ENCODE results near the gene OR6N1.

OR6N1 gene, protein sequence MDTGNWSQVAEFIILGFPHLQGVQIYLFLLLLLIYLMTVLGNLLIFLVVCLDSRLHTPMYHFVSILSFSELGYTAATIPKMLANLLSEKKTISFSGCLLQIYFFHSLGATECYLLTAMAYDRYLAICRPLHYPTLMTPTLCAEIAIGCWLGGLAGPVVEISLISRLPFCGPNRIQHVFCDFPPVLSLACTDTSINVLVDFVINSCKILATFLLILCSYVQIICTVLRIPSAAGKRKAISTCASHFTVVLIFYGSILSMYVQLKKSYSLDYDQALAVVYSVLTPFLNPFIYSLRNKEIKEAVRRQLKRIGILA

DNA sequence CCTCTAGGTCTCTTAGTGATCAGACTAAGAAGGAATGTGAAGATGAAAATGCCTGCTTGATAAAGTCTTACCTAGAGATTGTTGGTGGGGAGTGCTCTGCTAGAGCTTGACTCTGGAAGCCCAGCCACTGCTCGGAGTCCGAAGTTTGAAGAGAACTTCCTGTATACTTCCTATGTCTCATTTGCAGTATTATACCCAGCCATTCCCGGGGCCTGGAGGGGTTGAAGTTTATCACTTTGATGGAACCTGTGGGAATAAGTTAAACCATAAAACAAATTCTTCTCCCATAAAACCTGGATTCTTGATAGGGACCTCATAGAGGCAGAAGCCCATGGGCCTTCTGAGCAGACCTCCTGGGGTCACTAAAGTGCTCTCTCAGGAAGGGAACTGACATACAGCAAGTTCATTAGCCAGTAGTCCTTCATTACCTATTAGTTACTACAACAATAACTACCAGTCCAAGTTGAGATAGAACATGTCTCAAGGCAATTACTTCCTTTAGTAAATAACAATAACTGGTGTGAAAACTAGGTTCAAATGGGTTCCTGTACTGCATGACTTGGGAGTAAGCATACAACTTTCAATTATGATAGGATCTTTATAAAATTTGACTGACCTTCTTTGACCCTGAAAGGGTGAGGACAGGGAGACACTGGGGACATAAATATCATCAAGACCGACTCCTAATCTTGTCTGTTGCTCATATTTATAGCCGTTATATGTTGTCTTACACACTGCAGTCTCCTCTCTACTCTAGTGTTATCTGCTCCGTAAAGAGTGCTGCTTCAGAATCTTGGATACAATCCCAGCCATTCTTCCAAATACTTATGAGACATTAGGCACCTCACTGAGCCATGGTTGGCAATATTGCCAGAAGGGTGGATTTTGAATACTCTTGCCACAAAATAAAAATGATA lies at the start of gene OR6N1:
OR6N1 (minus strand) TSS at position 246 of the 917 bp plus-strand sequence. CDS start 5,513 bp downstream, outside the sequence.
- no peak for DNase-seq
- intact Hi-C loops (cut with DNase I), result no loop called here

DNA sequence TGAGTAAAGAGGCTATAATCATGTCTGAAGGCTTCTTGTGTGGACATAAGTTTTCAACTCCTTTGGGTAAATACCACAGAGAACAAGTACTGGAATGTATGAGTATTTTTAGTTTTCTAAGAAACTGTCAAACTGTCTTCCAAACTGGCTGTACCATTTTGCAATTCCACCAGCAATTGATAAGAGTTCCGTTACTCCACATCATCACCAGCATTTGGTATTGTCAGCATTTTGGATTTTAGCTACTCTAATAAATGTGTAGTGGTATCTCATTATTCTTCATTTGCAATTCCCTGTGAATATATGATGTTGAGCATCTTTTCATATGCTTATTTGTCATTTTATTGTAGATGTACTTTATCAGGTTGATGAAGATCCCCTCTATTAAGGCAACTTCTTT lies 49.7 kb upstream of the OR6N1 start:
- DNase-seq, result no peak
- intact Hi-C loops (cut with DNase I), result no loop called here

DNA sequence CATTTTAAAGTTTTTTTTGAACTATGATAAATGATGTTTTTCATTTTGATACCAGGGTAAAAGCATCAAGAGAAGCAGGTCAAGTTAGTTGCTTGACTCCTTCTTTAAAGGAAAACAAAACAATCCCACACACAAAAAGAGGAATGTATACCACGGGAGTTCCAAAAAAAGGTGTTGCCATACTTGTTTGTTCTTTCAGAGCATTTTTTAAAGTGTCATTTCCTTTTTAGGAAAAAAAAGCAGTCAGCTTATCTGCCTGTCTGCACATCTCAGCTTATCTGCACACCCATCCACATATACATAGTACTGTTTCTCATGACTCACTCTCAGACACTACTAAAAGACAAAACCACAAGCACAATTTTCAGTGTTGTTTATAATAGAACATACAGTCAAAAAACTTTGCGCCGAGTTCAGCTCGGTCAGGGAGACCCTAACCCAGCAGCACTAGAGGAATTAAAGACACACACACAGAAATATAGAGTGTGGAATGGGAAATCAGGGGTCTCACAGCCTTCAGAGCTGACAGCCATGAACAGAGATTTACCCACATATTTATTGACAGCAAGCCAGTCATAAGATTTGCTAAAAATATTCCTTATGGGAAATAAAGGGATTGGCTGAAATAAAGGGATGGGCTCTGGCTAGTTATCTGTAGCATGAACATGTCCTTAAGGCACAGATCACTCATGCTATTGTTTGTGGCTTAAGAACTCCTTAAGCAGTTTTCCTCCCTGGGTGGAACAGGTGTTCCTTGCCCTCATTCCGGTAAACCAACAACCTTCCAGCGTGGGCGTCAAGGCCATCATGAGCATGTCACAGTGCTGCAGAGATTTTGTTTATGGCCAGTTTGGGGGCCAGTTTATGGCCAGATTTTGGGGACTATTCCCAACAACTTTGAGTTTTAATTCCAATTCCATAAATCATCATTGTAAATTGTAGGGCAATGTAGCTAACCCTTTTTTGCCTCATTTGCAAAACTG lies 47.8 kb upstream of the OR6N1 start:
- no peak for DNase-seq
- intact Hi-C loops (cut with DNase I), result no loop called here

DNA sequence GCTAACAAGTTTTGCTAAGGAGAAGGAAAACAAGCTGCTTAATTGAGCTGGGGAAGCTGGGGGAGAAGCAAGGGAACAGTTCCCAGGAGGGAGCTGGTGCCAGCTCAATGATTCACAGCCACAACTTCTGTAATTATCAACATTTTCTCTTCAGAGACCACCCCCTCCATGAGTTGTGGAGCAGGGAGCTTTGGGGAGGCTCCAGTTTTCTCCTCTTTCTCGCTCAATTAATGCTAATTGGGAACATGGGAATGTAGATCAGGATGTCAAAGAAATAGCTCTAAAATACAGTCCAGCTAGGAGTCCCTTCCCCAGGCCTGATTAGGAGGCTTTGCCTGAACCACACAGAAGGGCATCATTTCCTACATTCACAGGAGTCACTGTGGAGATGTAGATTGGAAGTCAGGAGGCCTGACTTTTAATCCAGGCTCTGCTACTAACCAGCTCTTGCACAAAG lies 47.0 kb upstream of the OR6N1 start:
- peak in 6 of 10 donors; percentile 15 to 82 (median 46) for DNase-seq
- intact Hi-C loops (cut with DNase I), result no loop called here

DNA sequence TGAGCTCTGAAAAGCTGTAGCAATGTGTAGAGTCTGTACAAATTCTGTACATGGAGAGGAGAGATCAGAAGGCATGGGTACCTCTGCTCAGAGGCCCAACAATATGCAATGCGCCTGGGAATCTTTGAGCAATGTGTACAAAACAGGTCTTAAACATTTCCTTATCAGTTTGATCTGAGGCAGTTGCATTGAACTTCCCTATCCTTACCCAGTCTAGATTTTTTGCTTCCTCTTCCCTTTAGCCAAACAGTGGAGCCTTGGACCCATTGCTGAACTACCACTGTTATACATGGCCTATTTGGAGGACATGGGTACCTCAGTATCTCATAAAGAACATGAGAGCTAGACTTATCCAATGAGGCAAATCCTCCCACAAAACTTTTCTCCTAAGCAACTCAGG lies 46.6 kb upstream of the OR6N1 start:
- DNase-seq, result no peak
- intact Hi-C loops (cut with DNase I), result no loop called here

DNA sequence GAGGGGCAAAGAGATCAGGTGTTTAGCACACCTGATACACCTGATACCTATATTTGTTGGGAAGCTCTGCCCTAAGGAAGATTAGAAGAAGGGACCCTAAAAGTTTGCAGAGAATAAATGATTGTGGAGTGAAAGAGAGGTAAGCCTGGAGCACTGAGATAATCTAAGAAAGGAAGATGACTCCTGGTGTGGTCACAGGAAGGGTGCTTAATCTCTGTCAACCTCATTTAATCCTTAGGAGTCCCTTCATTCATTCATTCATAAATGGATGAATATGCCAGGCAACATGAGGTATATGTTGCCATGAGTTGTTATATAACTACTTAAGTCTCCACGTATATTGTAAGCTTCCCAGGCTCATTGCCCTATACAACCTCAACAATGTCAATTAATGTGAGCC lies 43.0 kb upstream of the OR6N1 start:
- DNase-seq, result no peak
- intact Hi-C loops (cut with DNase I), result no loop called here

DNA sequence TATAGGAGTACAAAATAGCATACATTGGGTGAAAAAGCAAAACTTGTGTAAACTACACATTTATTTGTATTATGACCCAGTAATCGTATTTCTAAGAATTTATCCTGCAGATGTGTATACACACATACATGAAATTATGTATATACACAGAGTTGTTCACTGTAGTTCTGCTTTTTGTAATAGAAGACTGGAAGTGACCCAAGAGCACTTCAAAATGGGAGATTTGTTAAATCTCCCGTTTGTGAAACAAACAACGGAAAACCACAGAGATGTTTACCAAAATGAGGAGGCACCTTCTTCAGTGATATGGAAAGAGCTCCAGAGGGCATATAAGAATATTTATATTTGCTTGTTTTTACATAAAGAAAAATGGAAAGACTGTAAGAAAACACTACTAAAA lies 41.2 kb upstream of the OR6N1 start:
- intact Hi-C loops (cut with DNase I), result no loop called here
- no peak for DNase-seq

DNA sequence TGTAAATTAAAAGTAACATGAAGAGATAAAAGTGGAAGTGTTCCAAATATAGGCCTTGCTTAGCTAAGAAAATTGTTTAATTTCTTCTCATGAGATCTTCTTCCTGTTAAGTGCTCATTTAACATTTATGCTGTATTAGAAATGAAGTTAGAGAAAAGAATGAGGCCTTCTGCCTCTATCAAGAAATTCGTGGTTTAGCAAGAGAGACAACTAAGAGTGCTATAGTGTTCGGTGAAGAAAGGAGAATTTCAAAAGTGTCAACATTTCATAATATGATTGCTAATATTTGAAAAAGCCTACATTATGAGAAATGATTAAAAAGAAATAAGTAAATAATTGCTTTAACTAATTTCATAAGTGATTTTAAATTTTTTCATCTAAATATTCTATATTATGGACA lies 40.3 kb upstream of the OR6N1 start:
- intact Hi-C loops (cut with DNase I), result no loop called here
- DNase-seq, result no peak

DNA sequence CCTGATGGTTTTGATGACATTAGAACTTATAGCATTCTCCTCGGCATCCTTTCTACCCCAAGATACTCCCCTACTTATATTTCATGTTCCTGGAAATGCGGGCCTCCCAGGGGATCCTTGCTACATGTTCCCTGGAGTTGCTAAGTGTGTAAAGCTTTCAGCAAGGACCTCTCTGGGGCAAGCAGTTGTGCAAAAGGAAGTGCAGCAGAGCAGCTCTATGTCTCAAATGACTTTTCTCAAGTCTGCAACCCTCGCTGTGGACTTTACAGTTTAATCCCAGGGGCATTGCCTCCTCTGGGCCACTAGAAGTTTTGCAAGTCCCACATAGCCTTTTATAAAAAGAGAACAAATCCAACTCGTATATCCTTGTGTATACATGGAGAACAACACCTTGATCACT lies 38.3 kb upstream of the OR6N1 start:
- DNase-seq, result no peak
- intact Hi-C loops (cut with DNase I), result no loop called here

DNA sequence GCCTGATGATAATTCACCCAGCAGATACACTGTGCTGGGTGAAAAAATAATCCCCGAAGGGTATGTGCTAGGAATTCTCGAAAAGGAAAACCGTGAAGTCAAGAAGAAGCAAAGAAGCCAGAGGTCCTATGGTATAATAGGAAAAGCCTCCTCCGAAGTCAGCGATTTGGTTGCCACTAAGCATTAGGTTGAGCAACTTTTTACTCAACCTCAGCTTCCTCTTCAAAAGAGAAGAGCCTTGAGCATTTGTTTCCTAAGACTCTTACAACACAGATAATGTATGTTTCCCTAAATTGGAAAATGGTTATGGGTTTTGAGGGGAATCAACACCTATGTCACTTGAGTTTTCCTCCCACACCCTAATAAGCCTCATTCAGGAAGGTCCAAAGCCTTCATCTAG lies 37.9 kb upstream of the OR6N1 start:
- intact Hi-C loops (cut with DNase I), result no loop called here
- DNase-seq, result no peak

DNA sequence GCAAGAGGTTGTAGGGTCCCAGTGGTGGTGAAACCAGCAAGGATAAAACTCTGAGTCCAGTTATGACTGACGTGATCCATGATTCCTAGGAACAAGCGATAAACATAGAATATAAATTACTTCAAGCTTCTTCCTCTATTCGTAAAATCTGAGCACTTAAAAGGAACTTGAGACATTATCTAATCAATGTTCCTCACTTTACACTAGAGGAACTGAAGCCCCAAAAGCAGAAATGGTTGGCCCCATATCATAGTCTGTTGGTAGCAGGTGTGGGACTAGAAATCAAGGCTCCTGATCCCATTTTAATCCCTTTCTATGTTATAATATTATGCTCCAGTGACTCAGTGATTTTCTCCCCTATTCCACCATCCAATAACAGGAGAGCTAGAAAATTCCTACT lies 37.3 kb upstream of the OR6N1 start:
- DNase-seq, result no peak

DNA sequence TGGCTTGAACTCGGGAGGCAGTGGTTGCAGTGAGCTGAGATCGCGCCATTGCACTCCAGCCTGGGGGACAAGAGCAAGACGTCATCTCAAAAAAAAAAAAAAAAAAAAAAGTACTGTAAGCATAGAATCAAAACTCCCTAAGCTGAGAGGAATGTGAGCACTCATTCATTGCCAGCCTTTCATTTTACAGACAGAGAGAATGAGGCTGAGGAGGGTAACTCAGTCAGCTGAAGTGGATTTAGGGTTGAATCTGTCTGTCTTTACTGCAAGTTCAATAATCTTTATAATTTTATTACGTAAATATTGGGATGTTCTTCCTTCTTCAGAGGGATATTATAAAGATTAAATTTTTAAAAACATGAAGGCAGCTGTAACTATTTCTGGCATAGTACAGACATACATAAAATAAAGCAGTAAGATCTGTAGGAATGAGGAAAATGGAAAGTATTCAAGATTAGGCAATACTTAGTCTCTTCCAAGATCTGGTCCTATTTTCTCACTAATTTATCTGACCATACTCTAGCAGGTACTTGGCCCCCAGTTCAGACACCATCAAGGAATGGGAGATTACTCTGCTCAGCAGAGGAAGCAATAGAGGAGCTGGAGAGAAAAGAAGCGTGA lies 35.0 kb upstream of the OR6N1 start:
- intact Hi-C loops (cut with DNase I), result no loop called here
- no peak for DNase-seq

More for the DNA sequence above, 37.3 kb upstream of the OR6N1 start:
- intact Hi-C loops (cut with DNase I), result no loop called here

DNA sequence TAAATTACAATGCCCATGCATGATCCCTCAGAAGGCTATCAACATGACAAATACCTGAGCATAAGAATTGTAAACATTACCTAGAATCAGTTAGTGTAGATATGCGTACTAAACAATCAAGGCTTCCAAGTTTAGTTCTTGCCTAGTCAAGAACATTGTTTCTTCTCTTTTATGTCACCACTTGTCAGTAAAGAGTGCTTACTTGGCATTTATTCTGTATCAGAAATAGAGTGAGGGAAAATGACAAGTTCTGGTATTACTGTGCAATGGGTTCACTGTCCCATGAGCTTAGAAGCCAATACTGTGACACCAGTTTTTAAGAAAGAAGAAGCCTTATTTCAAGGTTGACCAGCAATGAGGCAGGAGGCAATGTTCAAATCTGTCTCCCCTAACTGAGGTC lies 31.7 kb upstream of the OR6N1 start:
- no peak for DNase-seq
- intact Hi-C loops (cut with DNase I), result no loop called here

DNA sequence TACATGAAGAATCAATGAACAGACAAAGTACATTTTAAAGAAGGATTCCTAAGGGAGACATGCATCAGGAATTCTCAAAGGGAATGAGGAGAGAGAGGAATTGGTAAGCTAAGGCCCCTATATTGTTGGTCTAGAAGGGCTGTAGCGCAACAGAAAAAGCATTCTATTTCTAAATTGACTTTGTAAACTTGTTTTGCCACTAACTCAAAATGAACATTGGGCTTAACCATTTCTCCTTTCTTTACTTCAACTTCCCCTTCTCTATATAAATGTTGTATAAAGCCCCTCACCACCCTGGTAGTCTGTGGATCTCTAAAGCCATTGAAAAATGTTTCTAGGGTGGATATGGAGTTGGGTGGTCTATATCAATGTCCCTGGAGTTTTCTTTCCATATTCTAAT lies 29.4 kb upstream of the OR6N1 start:
- intact Hi-C loops (cut with DNase I), result no loop called here
- no peak for DNase-seq

DNA sequence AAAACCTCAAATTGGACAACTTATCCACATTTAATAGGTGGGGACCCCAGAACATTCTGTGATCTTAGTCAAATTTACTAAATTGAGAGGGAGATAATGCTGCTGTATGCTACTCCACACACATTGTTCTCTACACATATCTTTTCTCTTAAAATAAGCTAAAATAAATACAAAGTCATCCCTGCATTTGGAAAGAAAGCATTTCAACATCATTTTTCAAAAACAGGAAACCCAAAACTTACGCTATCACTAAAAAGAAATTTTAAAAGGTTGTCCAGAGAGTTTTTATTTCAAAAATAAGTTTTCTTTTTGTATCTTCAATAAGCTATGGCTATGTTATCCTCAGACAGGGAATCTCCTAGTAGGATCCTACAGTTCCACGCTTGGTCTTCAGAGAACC lies 28.5 kb upstream of the OR6N1 start:
- no peak for DNase-seq
- intact Hi-C loops (cut with DNase I), result no loop called here

DNA sequence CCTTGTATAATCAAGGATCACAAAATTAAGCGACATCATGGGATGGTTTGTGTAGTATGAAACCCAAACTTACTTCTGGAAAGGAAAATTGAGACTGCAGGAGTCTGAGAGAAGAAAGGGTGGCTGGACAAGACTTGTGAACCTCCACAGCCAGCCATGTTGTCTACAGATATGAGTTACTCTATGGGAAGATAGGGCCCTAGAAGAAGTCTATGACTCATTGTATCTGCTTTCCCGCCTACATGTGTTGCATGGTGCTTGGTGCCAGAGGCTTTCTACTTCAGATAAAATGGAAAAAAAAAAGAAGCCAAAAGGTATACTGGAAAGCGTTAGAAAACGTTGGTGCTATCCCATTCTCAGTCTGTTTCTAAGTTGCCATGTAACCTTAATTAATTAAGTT lies 27.7 kb upstream of the OR6N1 start:
- no peak for DNase-seq
- intact Hi-C loops (cut with DNase I), result no loop called here

DNA sequence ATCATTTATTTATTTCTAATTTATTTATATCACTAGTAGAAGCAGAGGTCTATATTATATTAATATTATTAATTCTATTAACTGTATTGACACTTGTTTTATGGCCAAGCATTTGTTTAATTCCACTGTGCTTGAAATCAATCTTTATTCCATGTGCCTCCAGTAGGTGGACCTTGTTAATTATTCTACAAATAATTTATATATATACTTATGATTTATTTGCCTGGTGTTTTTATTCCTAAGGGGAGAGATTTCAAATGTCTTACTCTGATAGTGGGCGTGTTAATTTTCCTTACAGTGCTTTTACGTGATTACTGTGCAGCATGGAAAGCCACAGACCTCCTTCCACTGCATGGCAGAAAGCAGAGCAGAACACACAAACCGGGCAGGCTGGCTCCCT lies 26.5 kb upstream of the OR6N1 start:
- intact Hi-C loops (cut with DNase I), result no loop called here

DNA sequence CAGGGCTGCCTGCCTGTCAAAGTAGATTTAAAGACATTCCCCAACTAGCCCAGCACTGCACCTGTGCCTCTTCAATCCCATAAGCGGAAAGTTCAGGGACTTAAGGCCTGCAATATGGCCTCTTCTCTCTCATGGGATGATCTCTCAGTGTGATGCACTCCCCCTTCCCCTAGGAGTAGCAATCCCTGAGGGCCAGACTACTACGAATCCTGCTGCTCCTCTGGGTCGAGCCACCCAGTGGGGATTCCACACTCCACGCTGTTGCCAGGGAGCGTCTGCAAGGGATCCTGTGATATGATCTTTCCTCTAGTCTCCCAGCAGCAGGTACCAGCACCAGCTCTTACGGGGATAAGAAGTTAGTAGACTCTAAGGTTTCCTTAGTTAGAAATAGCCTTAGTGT lies 22.3 kb upstream of the OR6N1 start:
- intact Hi-C loops (cut with DNase I), result no loop called here
- DNase-seq, result no peak

More for the DNA sequence above, 26.5 kb upstream of the OR6N1 start:
- no peak for DNase-seq

DNA sequence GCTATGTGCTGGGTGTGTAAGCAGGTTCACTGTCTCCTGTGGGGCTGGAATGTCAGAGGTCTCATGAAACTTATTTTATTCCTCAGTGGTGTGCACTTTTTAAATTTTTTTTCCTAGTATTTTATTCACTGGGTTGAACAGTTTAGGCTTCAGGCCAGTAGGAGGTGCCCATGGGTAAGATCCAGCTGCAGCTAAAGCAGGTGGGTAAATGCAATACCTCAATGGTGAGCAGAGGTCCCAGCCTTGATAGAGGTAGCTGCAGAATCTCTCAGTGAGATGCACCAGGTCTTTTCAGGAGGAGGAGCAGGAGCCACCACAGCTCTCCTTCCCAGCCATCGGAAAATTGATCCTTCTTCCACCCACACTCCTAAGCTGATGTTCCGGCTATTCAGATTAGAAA lies 21.6 kb upstream of the OR6N1 start:
- no peak for DNase-seq
- intact Hi-C loops (cut with DNase I), result no loop called here

DNA sequence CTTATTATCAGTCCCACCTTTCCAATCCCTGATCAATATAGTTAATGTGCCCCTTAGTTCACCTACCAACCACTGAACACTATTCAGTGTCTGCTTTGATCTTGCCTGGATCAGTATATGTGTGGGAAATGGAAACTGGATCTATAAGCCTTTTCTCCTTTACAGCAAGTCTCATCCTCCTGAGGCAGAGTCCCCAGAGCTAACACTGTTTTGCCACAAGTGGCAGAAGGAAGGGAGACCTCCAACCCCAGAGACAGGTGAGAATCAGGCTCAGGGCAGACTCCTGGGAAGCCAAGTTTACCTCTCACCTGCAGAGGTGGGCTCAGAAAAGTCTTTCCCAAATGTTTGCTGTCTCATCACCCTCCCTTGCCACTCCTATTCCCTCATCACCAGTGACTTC lies 9.1 kb upstream of the OR6N1 start, which contains the start of gene OR6N2:
OR6N2 (minus strand) TSS at position 101 of the 400 bp plus-strand sequence. CDS start 3,569 bp downstream, outside the sequence.
- intact Hi-C loops (cut with DNase I), result no loop called here
- DNase-seq, result no peak
